Amygdala (tissue), 56 donors: Measurements from ENCODE around the gene PGAM1.
"Not testable (repeated sequence)": the region's sequence is repeated elsewhere in the genome, so short reads cannot be mapped to it uniquely, and the experiment has no call there.

Experiments
- DNase-seq, 56 donors: peaks; one replicate each; lab custom pipeline; 2025; lab: John Stamatoyannopoulos, UW

The PGAM1 gene

GRCh38 chr10:97407211-97407951, 18.6 kb upstream of the PGAM1 start:
- DNase-seq, result peak in 28 of 56 donors; percentile 10 to 72 (median 29)

GRCh38 chr10:97407952-97408248, 18.1 kb upstream of the PGAM1 start:
- no peak for DNase-seq

- DNase-seq, result no peak
These were observed 17.4 kb upstream of the PGAM1 start for GRCh38 chr10:97408496-97408992.

GRCh38 chr10:97411406-97411805, 14.6 kb upstream of the PGAM1 start:
- DNase-seq, result no peak

GRCh38 chr10:97412891-97413304, 13.1 kb upstream of the PGAM1 start:
- no peak for DNase-seq

GRCh38 chr10:97416565-97416964, 9.4 kb upstream of the PGAM1 start:
- no peak for DNase-seq

GRCh38 chr10:97423757-97424098, 2.3 kb upstream of the PGAM1 start:
- not testable (repeated sequence) for DNase-seq

GRCh38 chr10:97426776-97427570, 982 bp downstream of the PGAM1 start:
- no peak for DNase-seq

GRCh38 chr10:97427571-97428179, 1.7 kb downstream of the PGAM1 start:
- DNase-seq, result no peak

GRCh38 chr10:97428572-97428981, 2.6 kb downstream of the PGAM1 start:
- no peak for DNase-seq

- DNase-seq, result no peak
These were observed 8.1 kb downstream of the PGAM1 start for GRCh38 chr10:97434055-97434454.

- no peak for DNase-seq
These were observed 8.6 kb downstream of the PGAM1 start for GRCh38 chr10:97434557-97434956.

GRCh38 chr10:97435211-97435610, 9.2 kb downstream of the PGAM1 start:
- no peak for DNase-seq

- no peak for DNase-seq
These were observed 16.3 kb downstream of the PGAM1 start for GRCh38 chr10:97442277-97442676.

- no peak for DNase-seq
These were observed 18.2 kb downstream of the PGAM1 start for GRCh38 chr10:97444212-97444611.

GRCh38 chr10:97445357-97445721, 19.3 kb downstream of the PGAM1 start:
- DNase-seq, result peak in 1 of 56 donors; percentile 43

- DNase-seq, result peak; percentile 49 to 98 (median 90)
These were observed 20.0 kb downstream of the PGAM1 start, which contains the start of the genes EXOSC1 and ZDHHC16 for GRCh38 chr10:97445722-97446639. Gene EXOSC1, minus strand, starts transcription at chr10:97446006. Its CDS starts 21 bp downstream, at chr10:97445985. Gene ZDHHC16, plus strand, starts transcription at chr10:97446175. Its CDS starts 5,501 bp downstream, at chr10:97451676.

- no peak for DNase-seq
These were observed 24.8 kb downstream of the PGAM1 start for GRCh38 chr10:97450828-97451227.

GRCh38 chr10:97451605-97452004, 25.6 kb downstream of the PGAM1 start:
- DNase-seq, result no peak

- no peak for DNase-seq
These were observed 26.4 kb downstream of the PGAM1 start for GRCh38 chr10:97452352-97452751.
